GM23338 (cell line): ENCODE data around the gene ZSCAN23.

ENCODE experiments used
- CREB1 ChIP-seq: fragments of 250-450 bp; sonication (Bioruptor Pico); IDR thresholded peaks from 2 replicates; pipeline ENCODE4 v1.5.0; 2020; ENCODE audit warnings: low read depth, mild to moderate bottlenecking, moderate library complexity
- CTCF ChIP-seq, 2 experiments: fragments of 200-600 bp in 1 of 2; sonication (generic) in 1 of 2; conservative IDR thresholded peaks; 2 replicates each; pipeline versions ENCODE4 v1.5.1 to v1.6.1; 2016 to 2017; ENCODE audit warnings: antibody characterized with exemption in 2 of 2, low read depth in 2 of 2, mild to moderate bottlenecking in 2 of 2, moderate library complexity in 1 of 2
- ETS1 ChIP-seq: IDR thresholded peaks from 2 replicates; pipeline ENCODE4 v1.6.1; 2016; ENCODE audit warnings: antibody characterized with exemption
- EZH2 ChIP-seq: fragments of 200-600 bp; sonication (generic); IDR thresholded peaks from one replicate; pipeline ENCODE4 v1.8.0; 2017; ENCODE audit warnings: antibody characterized with exemption, mild to moderate bottlenecking, low read depth; ENCODE audit not compliant: unreplicated experiment
- EZH2phosphoT487 ChIP-seq: fragments of 200-600 bp; sonication (generic); IDR thresholded peaks from one replicate; pipeline ENCODE4 v1.8.1; 2018; ENCODE audit warnings: antibody characterized with exemption; ENCODE audit not compliant: unreplicated experiment
- JUNB ChIP-seq: IDR thresholded peaks from one replicate; pipeline ENCODE4 v1.6.1; 2016; ENCODE audit warnings: antibody characterized with exemption; ENCODE audit not compliant: unreplicated experiment
- POLR2AphosphoS5 ChIP-seq: IDR thresholded peaks from 2 replicates; pipeline ENCODE4 v1.6.1; 2016; ENCODE audit warnings: antibody characterized with exemption, low read depth
- ZNF114 ChIP-seq: fragments of 250-450 bp; sonication (Bioruptor Pico); IDR thresholded peaks from 2 replicates; pipeline ENCODE4 v1.5.0; 2020; ENCODE audit warnings: mild to moderate bottlenecking, moderate library complexity
- ZNF331 ChIP-seq: fragments of 250-450 bp; sonication (Bioruptor Pico); IDR thresholded peaks from 2 replicates; pipeline ENCODE4 v1.5.0; 2020; ENCODE audit warnings: low read depth, mild to moderate bottlenecking, moderate library complexity
- TF ChIP-seq, protein P1 (sequence below): IDR thresholded peaks from one replicate; pipeline ENCODE4 v1.6.1; 2018; ENCODE audit warnings: antibody characterized with exemption; ENCODE audit not compliant: unreplicated experiment

DNA sequence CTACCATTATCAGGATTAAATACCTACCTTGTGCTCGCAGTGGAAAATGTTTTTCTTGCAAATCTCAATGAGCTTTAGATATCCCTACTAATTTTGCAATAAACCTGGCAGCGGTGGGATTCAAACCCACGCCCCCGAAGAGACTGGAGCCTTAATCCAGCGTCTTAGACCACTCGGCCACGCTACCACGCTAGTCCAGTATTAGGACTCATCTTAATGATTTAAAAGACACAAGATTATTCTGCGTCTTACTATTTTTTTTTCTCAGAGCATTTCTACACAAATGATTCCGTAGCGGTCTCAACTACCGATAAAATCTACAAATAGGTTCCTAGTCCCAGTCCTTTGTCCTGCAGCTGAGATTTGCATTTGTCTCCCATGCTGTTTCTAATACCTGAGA, 35.2 kb upstream of the ZSCAN23 start:
- TF ChIP-seq CTCF (conservative IDR thresholded peaks at IDR 0.05; ENCODE audit: low read depth in 2 of 2) (no peak), POLR2AphosphoS5 (no peak), EZH2 (no peak), CREB1 (no peak), ZNF114 (CRISPR knock-in tag) (no peak), ZNF331 (CRISPR knock-in tag) (no peak), ETS1 (no peak), EZH2phosphoT487 (no peak), JUNB (no peak)
- TF ChIP-seq, protein P1, sequence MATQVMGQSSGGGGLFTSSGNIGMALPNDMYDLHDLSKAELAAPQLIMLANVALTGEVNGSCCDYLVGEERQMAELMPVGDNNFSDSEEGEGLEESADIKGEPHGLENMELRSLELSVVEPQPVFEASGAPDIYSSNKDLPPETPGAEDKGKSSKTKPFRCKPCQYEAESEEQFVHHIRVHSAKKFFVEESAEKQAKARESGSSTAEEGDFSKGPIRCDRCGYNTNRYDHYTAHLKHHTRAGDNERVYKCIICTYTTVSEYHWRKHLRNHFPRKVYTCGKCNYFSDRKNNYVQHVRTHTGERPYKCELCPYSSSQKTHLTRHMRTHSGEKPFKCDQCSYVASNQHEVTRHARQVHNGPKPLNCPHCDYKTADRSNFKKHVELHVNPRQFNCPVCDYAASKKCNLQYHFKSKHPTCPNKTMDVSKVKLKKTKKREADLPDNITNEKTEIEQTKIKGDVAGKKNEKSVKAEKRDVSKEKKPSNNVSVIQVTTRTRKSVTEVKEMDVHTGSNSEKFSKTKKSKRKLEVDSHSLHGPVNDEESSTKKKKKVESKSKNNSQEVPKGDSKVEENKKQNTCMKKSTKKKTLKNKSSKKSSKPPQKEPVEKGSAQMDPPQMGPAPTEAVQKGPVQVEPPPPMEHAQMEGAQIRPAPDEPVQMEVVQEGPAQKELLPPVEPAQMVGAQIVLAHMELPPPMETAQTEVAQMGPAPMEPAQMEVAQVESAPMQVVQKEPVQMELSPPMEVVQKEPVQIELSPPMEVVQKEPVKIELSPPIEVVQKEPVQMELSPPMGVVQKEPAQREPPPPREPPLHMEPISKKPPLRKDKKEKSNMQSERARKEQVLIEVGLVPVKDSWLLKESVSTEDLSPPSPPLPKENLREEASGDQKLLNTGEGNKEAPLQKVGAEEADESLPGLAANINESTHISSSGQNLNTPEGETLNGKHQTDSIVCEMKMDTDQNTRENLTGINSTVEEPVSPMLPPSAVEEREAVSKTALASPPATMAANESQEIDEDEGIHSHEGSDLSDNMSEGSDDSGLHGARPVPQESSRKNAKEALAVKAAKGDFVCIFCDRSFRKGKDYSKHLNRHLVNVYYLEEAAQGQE = no peak
